K562 (cell line): ENCODE results near the gene BTBD2. TPM values are rescaled to one million over a fixed set of nuclear protein-coding genes. Genes with fewer than 3 reads are reported as not detected.
A peak's percentile ranks its signal among the peaks of the same experiment; 100 is the strongest.

Experiments used
- ATF4 ChIP-seq: fragments of 450-650 bp; formaldehyde crosslinking; IDR thresholded peaks from 2 replicates; pipeline ENCODE4 v1.4.0; 2022; ENCODE audit warnings: mild to moderate bottlenecking, moderate library complexity
- BHLHE40 ChIP-seq: IDR thresholded peaks from 2 replicates; pipeline ENCODE4 v1.6.1; 2011; ENCODE audit warnings: low read length, improper control_type of control experiment
- CHCHD3 ChIP-seq: fragments of 250-450 bp; sonication (Bioruptor Pico); IDR thresholded peaks from 2 replicates; pipeline ENCODE4 v2.1.2; 2022; ENCODE audit warnings: mild to moderate bottlenecking
- ERF ChIP-seq: fragments of 450-650 bp; formaldehyde crosslinking; IDR thresholded peaks from 2 replicates; pipeline ENCODE4 v1.4.0; 2020; ENCODE audit warnings: mild to moderate bottlenecking, mixed read lengths
- GABPB1 ChIP-seq: sonication (generic); formaldehyde crosslinking; IDR thresholded peaks from 2 replicates; pipeline ENCODE4 v1.8.0; 2022; ENCODE audit warnings: mild to moderate bottlenecking, missing genetic modification reagents
- GATAD2B ChIP-seq: fragments of 450-650 bp; IDR thresholded peaks from 2 replicates; pipeline ENCODE4 v1.6.1; 2017; ENCODE audit warnings: mild to moderate bottlenecking, borderline replicate concordance
- JUNB ChIP-seq: fragments of 450-650 bp; formaldehyde crosslinking; conservative IDR thresholded peaks from 2 replicates; pipeline ENCODE4 v1.4.0; 2020; ENCODE audit warnings: mild to moderate bottlenecking
- KAT2B ChIP-seq: IDR thresholded peaks from one replicate; pipeline ENCODE4 v1.6.1; 2012; ENCODE audit warnings: low read depth, mild to moderate bottlenecking, control low read depth, inconsistent platforms, low read length, moderate library complexity
- PHTF2 ChIP-seq: fragments of 250-450 bp; sonication (Bioruptor Pico); IDR thresholded peaks from 2 replicates; pipeline ENCODE4 v1.5.0; 2021; ENCODE audit warnings: mild to moderate bottlenecking
- POLR2G ChIP-seq: fragments of 200-400 bp; formaldehyde crosslinking; IDR thresholded peaks from 2 replicates; pipeline ENCODE4 v1.6.1; 2017; ENCODE audit warnings: low read depth, mild to moderate bottlenecking, antibody characterized with exemption, low read length, moderate library complexity
- SAFB2 ChIP-seq: fragments of 200-400 bp; formaldehyde crosslinking; IDR thresholded peaks from 2 replicates; pipeline ENCODE4 v1.6.1; 2018; ENCODE audit warnings: borderline replicate concordance, low read length, low read depth, moderate library complexity; ENCODE audit not compliant: severe bottlenecking
- SMAD1 ChIP-seq: fragments of 150-350 bp; IDR thresholded peaks from 2 replicates; pipeline ENCODE4 v1.6.1; 2014; ENCODE audit warnings: low read length, low read depth; ENCODE audit not compliant: partially characterized antibody
- SMAD4 ChIP-seq: fragments of 250-450 bp; sonication (Bioruptor Pico); conservative IDR thresholded peaks from 2 replicates; pipeline ENCODE4 v1.8.0; 2021; ENCODE audit warnings: inconsistent platforms, mild to moderate bottlenecking, moderate library complexity
- SRF ChIP-seq, 2 experiments: fragments of 250-450, 450-650 bp in 1 of 2; sonication (Bioruptor Pico) in 1 of 2; sonication (generic) in 1 of 2; formaldehyde crosslinking; IDR thresholded peaks; 2 replicates each; pipeline versions ENCODE4 v1.5.0 to v1.5.1; 2020 to 2022; ENCODE audit warnings: mild to moderate bottlenecking in 1 of 2, missing genetic modification reagents in 1 of 2
- STAG1 ChIP-seq: sonication (generic); formaldehyde crosslinking; IDR thresholded peaks from 2 replicates; pipeline ENCODE4 v1.5.0; 2020; ENCODE audit warnings: missing genetic modification reagents, borderline replicate concordance
- STAT5B ChIP-seq: fragments of 250-450 bp; sonication (Bioruptor Pico); IDR thresholded peaks from 2 replicates; pipeline ENCODE4 v1.8.0; 2021; ENCODE audit warnings: mild to moderate bottlenecking, inconsistent platforms
- TCF7L2 ChIP-seq: fragments of 150-350 bp; IDR thresholded peaks from 2 replicates; pipeline ENCODE4 v1.6.1; 2016; ENCODE audit warnings: low read depth, mild to moderate bottlenecking, low read length, moderate library complexity
- THRB ChIP-seq: fragments of 450-650 bp; formaldehyde crosslinking; conservative IDR thresholded peaks from 2 replicates; pipeline ENCODE4 v1.4.0; 2022; ENCODE audit warnings: mild to moderate bottlenecking, missing genetic modification characterization
- ZBTB1 ChIP-seq: sonication (generic); formaldehyde crosslinking; IDR thresholded peaks from 2 replicates; pipeline ENCODE4 v1.8.1; 2023; ENCODE audit warnings: missing genetic modification reagents, low read depth, mild to moderate bottlenecking, borderline replicate concordance
- ZBTB26 ChIP-seq: fragments of 450-650 bp; formaldehyde crosslinking; IDR thresholded peaks from 2 replicates; pipeline ENCODE4 v1.4.0; 2022; ENCODE audit warnings: missing genetic modification characterization
- ZNF197 ChIP-seq: fragments of 200-800 bp; sonication (Bioruptor generic); IDR thresholded peaks from 2 replicates; pipeline ENCODE4 v1.6.1; 2016; ENCODE audit warnings: low read depth, missing genetic modification characterization, missing compliant biosample characterization
- ZNF512 ChIP-seq: IDR thresholded peaks from 2 replicates; pipeline ENCODE4 v1.6.1; 2016; ENCODE audit warnings: missing genetic modification characterization, missing compliant biosample characterization
- ZNF583 ChIP-seq: fragments of 250-450 bp; sonication (Bioruptor Pico); IDR thresholded peaks from 2 replicates; pipeline ENCODE4 v1.4.0; 2020
- polyA plus RNA-seq, 8 experiments: library from polyadenylated mRNA; depleted of rRNA in 4 of 8; stranded (reverse) in 5 of 8; unstranded in 3 of 8; fragments of >200 nt; fragmentation: Nextera tagmentation in 2 of 8; fragmentation: Illumina TruSeq in 1 of 8; extraction: Ambion mirVana in 2 of 8; extraction: Trizol in 1 of 8; gene quantifications; 2 replicates each; pipeline versions ENCODE4 v1.2.1 to v1.2.3, GENCODE V29; 2011 to 2014; ENCODE audit warnings: inconsistent platforms in 1 of 8, missing spikeins in 1 of 8
- total RNA-seq, 7 experiments: library from RNA; depleted of rRNA in 6 of 7; stranded (reverse); fragments of >200 nt in 6 of 7; fragmentation: Illumina TruSeq in 2 of 7; extraction: Trizol in 2 of 7; gene quantifications; 2 replicates each; pipeline versions ENCODE4 v1.2.1 to v1.2.3, GENCODE V29; 2011 to 2021; ENCODE audit warnings: low replicate concordance in 1 of 7

Gene BTBD2
- total and polyA plus RNA-seq, 9 of the 15 experiments (the other 6 are each of a cell fraction or from before 2014, with no cell fraction given), result 0.10 to 15.6 (median 6.9) TPM

GRCh38 chr19:2057484-2058469, 42.3 kb upstream of the BTBD2 start (continued):
- TF ChIP-seq ZBTB26 (CRISPR knock-in tag) (no peak), SMAD1 (no peak), BHLHE40 (no peak), SRF (CRISPR knock-in tag; IDR thresholded peaks at IDR 0.05) (no peak), PHTF2 (CRISPR knock-in tag) (no peak), GATAD2B (no peak), ATF4 (no peak), ZNF512 (tag) (no peak), KAT2B (no peak), STAT5B (CRISPR knock-in tag) (no peak), ZBTB1 (CRISPR knock-in tag) (0 out of 2 replicates have a peak, but pooled peaks have one; percentile 44), SAFB2 (no peak), TCF7L2 (no peak), STAG1 (no peak), JUNB (no peak), ZNF197 (CRISPR knock-in tag) (no peak), ZNF583 (CRISPR knock-in tag) (peak; percentile 65; the same call in 1 of the 2 replicates), SMAD4 (CRISPR knock-in tag) (peak; percentile 54; the same call in 1 of the 2 replicates), GABPB1 (CRISPR knock-in tag) (no peak), POLR2G (peak; percentile 33; the same call in 1 of the 2 replicates), ERF (CRISPR knock-in tag) (0 out of 2 replicates have a peak, but pooled peaks have one; percentile 8), THRB (CRISPR knock-in tag) (no peak), CHCHD3 (CRISPR knock-in tag) (no peak)
